HL-60 (cell line): Measurements from ENCODE around the gene L1CAM.

ENCODE experiments used
- DNase-seq, 2 experiments: peaks; one replicate each; pipeline ENCODE4 v3.0.0-alpha.2; 2010 to 2020; ENCODE audit warnings: low read depth in 1 of 2, low spot score in 1 of 2
- H3K27ac ChIP-seq: fragments of 250-450 bp; sonication (Bioruptor Pico); replicated peaks from 2 replicates; pipeline ENCODE4 v1.5.1; 2020; ENCODE audit warnings: mild to moderate bottlenecking, moderate library complexity
- H3K27me3 ChIP-seq: fragments of 250-450 bp; sonication (Bioruptor Pico); 2 replicates; pipeline ENCODE4 v1.5.1; 2021; ENCODE audit warnings: mild to moderate bottlenecking, moderate library complexity; ENCODE audit not compliant: insufficient read depth, poor library complexity, severe bottlenecking
- H3K4me3 ChIP-seq: replicated peaks from 2 replicates; pipeline ENCODE4 v1.5.1; 2011; ENCODE audit warnings: mild to moderate bottlenecking, control low read depth, low read length; ENCODE audit not compliant: insufficient read depth
- CTCF ChIP-seq: IDR thresholded peaks from one replicate; pipeline ENCODE4 v1.5.1; 2011; ENCODE audit warnings: low read length, control low read depth, inconsistent platforms; ENCODE audit not compliant: insufficient read depth
- GABPA ChIP-seq: IDR thresholded peaks from 2 replicates; pipeline ENCODE4 v1.6.1; 2012; ENCODE audit warnings: low read depth
- POLR2AphosphoS5 ChIP-seq: IDR thresholded peaks from 2 replicates; pipeline ENCODE4 v1.6.1; 2012; ENCODE audit warnings: low read depth
- REST ChIP-seq: IDR thresholded peaks from 2 replicates; pipeline ENCODE4 v1.6.1; 2012; ENCODE audit warnings: low read depth; ENCODE audit not compliant: insufficient replicate concordance
- SPI1 ChIP-seq: IDR thresholded peaks from 2 replicates; pipeline ENCODE4 v1.6.1; 2012; ENCODE audit warnings: low read depth, mild to moderate bottlenecking, borderline replicate concordance

L1CAM gene

GRCh38 chrX:153903238-153903980, 17.4 kb upstream of the L1CAM start:
- DNase-seq = peak in 1 of 2 experiments; percentile 53
- Histone ChIP-seq H3K27ac (peak overlapping the region; percentile 57), H3K4me3 (no peak overlapping the region), H3K27me3 (no peaks in the 10 kb centered on the region)
- TF ChIP-seq POLR2AphosphoS5 = peak; percentile 69
- TF ChIP-seq REST = no peak

- no peak for DNase-seq
- H3K27ac ChIP-seq = no peak overlapping the region; the same call in 1 of the 2 replicates
- no peak overlapping the region for H3K4me3 ChIP-seq
- TF ChIP-seq SPI1 = no peak
- no peak for TF ChIP-seq CTCF
- no peak for TF ChIP-seq REST
- no peak; the same call in 1 of the 2 replicates for TF ChIP-seq POLR2AphosphoS5
- H3K27me3 ChIP-seq = no peaks in the 10 kb centered on the region
Measured at GRCh38 chrX:153902385-153902784, 16.4 kb upstream of the L1CAM start.

GRCh38 chrX:153901753-153902140, 15.8 kb upstream of the L1CAM start:
- TF ChIP-seq CTCF (no peak), SPI1 (no peak), GABPA (no peak), REST (no peak), POLR2AphosphoS5 (no peak)
- no peaks in the 10 kb centered on the region for H3K27me3 ChIP-seq
- H3K4me3 ChIP-seq = no peak overlapping the region
- DNase-seq = no peak
- peak overlapping the region; percentile 40; the same call in 1 of the 2 replicates for H3K27ac ChIP-seq
